Gastrocnemius medialis (tissue), 4 donors: ENCODE measurements around the gene APBA3. TPM values are rescaled to one million over a fixed set of nuclear protein-coding genes. Genes with fewer than 3 reads are reported as not detected.

Experiments
- ATAC-seq, 2 donors: fragments of 150-250 bp; one replicate each; pipeline ENCODE4 v1.9.1; 2016
- DNase-seq, 2 donors: peaks; one replicate each; pipeline ENCODE4 v3.0.0-alpha.2; 2019
- H3K27ac ChIP-seq, 4 donors: fragments of 200-600 bp; sonication (generic); 1 replicate in 1 of 4; 2 replicates in 3 of 4; pipeline ENCODE4 v1.5.1; 2016 to 2018; ENCODE audit warnings: mild to moderate bottlenecking in 2 of 4, moderate library complexity in 1 of 4
- H3K27me3 ChIP-seq, 3 donors: fragments of 200-600 bp; sonication (generic) in 2 of 3; 1 replicate in 1 of 3; 2 replicates in 2 of 3; pipeline versions ENCODE4 v1.5.1 to v1.6.0; 2016 to 2019; ENCODE audit warnings: mild to moderate bottlenecking in 1 of 3, moderate library complexity in 1 of 3
- H3K36me3 ChIP-seq, 2 donors: fragments of 200-600 bp; sonication (generic) in 1 of 2; one replicate each; pipeline ENCODE4 v1.5.1; 2017 to 2018
- H3K4me1 ChIP-seq, 2 donors: fragments of 200-600 bp; sonication (generic) in 1 of 2; one replicate each; pipeline ENCODE4 v1.5.1; 2016 to 2017; ENCODE audit warnings: mild to moderate bottlenecking in 2 of 2
- H3K4me3 ChIP-seq, 4 donors: fragments of 200-600 bp; sonication (generic) in 3 of 4; 1 replicate in 1 of 4; 2 replicates in 3 of 4; pipeline ENCODE4 v1.5.1; 2016 to 2019; ENCODE audit warnings: mild to moderate bottlenecking in 2 of 4
- H3K9me3 ChIP-seq, 3 donors: fragments of 200-600 bp; sonication (generic) in 2 of 3; 1 replicate in 1 of 3; 2 replicates in 2 of 3; pipeline ENCODE4 v1.5.1; 2016 to 2019
- POLR2A ChIP-seq, 2 donors: fragments of 450-650 bp; IDR thresholded peaks; one replicate each; pipeline ENCODE4 v1.6.1; 2017; ENCODE audit warnings: antibody characterized with exemption in 2 of 2, mild to moderate bottlenecking in 2 of 2, moderate library complexity in 2 of 2
- in situ Hi-C, 4 donors: fragments of 200-750 bp; cut with MboI; loops; one replicate each; pipeline versions ENCODE4 v1.15.0 to v1.8.0; 2017; ENCODE audit warnings: low sequenced_read_pairs in 4 of 4
- intact Hi-C: fragments of 100-400 bp; cut with DNase I; formaldehyde crosslinking; loops from one replicate; pipeline ENCODE4 v1.15.1; 2023; ENCODE audit warnings: low total_unique reads
- total RNA-seq, 4 donors: library from RNA; depleted of rRNA; stranded (reverse); fragments of >200 nt; gene quantifications; one replicate each; pipeline versions ENCODE4 v1.1.0 to v1.2.3, GENCODE V29; 2016
- TF ChIP-seq, protein P1 (sequence below), 5 experiments: fragments of 450-650 bp in 3 of 5; fragments of 200-600 bp in 2 of 5; sonication (generic) in 2 of 5; IDR thresholded peaks in 4 of 5; conservative IDR thresholded peaks in 1 of 5; 1 replicate in 4 of 5; 2 replicates in 1 of 5; pipeline ENCODE4 v1.5.1; 2016 to 2019; ENCODE audit warnings: antibody characterized with exemption in 5 of 5, mild to moderate bottlenecking in 3 of 5, moderate library complexity in 3 of 5

APBA3 gene
- total RNA-seq, 4 donors from 2014 or later = 14.0 to 29.6 (median 27.4) TPM

DNA sequence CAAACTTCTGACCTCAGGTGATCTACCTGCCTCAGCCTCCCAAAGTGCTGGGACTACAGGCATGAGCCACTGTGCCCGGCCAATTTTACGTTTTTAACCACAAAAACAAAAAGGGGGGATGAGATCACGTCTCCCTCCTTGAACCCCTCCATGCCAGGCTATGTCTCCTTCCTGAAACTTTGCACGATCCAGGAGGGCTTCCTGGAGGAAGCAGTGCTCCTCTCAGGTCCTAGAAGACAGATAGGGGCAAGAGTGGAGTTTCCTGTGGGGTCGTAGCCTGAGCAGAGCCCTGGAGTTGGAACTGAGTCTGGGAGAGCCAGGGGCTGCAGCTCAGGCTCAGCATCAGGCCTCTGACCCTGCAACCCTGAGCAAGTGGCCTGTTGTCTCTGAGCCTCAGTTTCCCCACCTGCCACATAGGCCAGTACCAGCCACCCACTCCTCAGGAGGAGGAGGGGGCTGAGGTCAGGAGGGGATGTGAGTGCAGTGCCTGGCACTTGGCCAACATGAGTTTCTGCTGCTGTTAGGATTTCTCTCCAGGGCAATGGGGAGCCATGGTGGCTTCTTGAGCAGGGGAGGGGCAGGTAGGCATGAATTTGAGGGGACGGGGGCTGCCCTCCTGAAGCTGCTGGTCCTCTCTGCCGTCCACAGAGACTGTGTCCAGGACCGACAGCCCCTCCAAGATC is 16.0 kb downstream of the APBA3 start:
- TF ChIP-seq POLR2A (IDR thresholded peaks at IDR 0.05) = no peak
- TF ChIP-seq, protein P1, sequence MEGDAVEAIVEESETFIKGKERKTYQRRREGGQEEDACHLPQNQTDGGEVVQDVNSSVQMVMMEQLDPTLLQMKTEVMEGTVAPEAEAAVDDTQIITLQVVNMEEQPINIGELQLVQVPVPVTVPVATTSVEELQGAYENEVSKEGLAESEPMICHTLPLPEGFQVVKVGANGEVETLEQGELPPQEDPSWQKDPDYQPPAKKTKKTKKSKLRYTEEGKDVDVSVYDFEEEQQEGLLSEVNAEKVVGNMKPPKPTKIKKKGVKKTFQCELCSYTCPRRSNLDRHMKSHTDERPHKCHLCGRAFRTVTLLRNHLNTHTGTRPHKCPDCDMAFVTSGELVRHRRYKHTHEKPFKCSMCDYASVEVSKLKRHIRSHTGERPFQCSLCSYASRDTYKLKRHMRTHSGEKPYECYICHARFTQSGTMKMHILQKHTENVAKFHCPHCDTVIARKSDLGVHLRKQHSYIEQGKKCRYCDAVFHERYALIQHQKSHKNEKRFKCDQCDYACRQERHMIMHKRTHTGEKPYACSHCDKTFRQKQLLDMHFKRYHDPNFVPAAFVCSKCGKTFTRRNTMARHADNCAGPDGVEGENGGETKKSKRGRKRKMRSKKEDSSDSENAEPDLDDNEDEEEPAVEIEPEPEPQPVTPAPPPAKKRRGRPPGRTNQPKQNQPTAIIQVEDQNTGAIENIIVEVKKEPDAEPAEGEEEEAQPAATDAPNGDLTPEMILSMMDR (IDR thresholded peaks at IDR 0.05 in 4 of 5, conservative IDR thresholded peaks at IDR 0.05 in 1 of 5) = no peak
- H3K4me3 ChIP-seq = no peak overlapping the region
- no peak for ATAC-seq
- H3K4me1 ChIP-seq = no peaks in the 10 kb centered on the region
- H3K9me3 ChIP-seq = no peaks in the 10 kb centered on the region
- intact Hi-C loops = no loop called here
- H3K27ac ChIP-seq = no peak overlapping the region
- in situ Hi-C loops = no loop called here
- H3K36me3 ChIP-seq = peaks cover 0 to 13% of the 10 kb centered on the region in 2 donors
- no peak for DNase-seq
- H3K27me3 ChIP-seq = peaks cover 0 to 6% (median 3%) of the 10 kb centered on the region in 3 donors

DNA sequence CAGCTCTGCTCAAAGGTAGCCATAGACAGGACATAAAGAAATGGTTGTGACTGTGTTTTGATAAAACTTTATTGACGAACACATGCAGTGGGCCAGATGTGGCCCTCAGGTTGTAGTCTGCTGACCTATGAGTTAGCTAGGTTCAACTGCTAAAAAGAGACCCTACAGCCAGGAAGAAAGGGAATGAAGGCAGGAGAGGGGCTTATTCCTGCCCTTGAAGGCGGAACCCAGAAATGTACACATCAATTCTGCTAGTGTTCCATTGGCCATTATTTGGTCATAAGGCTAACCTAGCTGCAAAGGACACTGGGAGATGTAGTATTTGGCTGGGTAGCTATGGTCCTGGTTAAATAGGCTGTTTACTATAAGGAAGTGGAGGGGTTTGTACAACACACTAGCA is 18.0 kb downstream of the APBA3 start:
- no peaks in the 10 kb centered on the region for H3K9me3 ChIP-seq
- TF ChIP-seq POLR2A (IDR thresholded peaks at IDR 0.05) = no peak
- DNase-seq (no peak), ATAC-seq (no peak)
- H3K4me1 ChIP-seq = no peaks in the 10 kb centered on the region
- H3K36me3 ChIP-seq = no peaks in the 10 kb centered on the region
- intact Hi-C loops = no loop called here
- no peak overlapping the region for H3K27ac ChIP-seq
- no peak overlapping the region for H3K4me3 ChIP-seq
- in situ Hi-C loops = no loop called here
- peaks cover 0 to 6% (median 6%) of the 10 kb centered on the region in 3 donors for H3K27me3 ChIP-seq

GRCh38 chr19:3740431-3740830 is 21.1 kb downstream of the APBA3 start:
- in situ Hi-C loops (no loop called here), intact Hi-C loops (no loop called here)
- DNase-seq (no peak), ATAC-seq (no peak)
- TF ChIP-seq POLR2A (IDR thresholded peaks at IDR 0.05) = no peak
- Histone ChIP-seq H3K4me3 (no peak overlapping the region), H3K36me3 (no peaks in the 10 kb centered on the region), H3K27ac (no peak overlapping the region), H3K4me1 (no peaks in the 10 kb centered on the region), H3K27me3 (peaks cover 0 to 6% (median 4%) of the 10 kb centered on the region in 3 donors), H3K9me3 (no peaks in the 10 kb centered on the region)

- intact Hi-C loops = no loop called here
- no peak overlapping the region for H3K27ac ChIP-seq
- H3K27me3 ChIP-seq = peaks cover 0 to 6% (median 4%) of the 10 kb centered on the region in 3 donors
- no peaks in the 10 kb centered on the region for H3K9me3 ChIP-seq
- H3K36me3 ChIP-seq = no peaks in the 10 kb centered on the region
- no peak for DNase-seq
- in situ Hi-C loops = no loop called here
- no peak for ATAC-seq
- TF ChIP-seq POLR2A (IDR thresholded peaks at IDR 0.05) = no peak
- TF ChIP-seq, protein P1 (IDR thresholded peaks at IDR 0.05 in 4 of 5, conservative IDR thresholded peaks at IDR 0.05 in 1 of 5) = no peak
- no peaks in the 10 kb centered on the region for H3K4me1 ChIP-seq
- H3K4me3 ChIP-seq = no peak overlapping the region
Measured at GRCh38 chr19:3738477-3739220, 22.8 kb downstream of the APBA3 start.

DNA sequence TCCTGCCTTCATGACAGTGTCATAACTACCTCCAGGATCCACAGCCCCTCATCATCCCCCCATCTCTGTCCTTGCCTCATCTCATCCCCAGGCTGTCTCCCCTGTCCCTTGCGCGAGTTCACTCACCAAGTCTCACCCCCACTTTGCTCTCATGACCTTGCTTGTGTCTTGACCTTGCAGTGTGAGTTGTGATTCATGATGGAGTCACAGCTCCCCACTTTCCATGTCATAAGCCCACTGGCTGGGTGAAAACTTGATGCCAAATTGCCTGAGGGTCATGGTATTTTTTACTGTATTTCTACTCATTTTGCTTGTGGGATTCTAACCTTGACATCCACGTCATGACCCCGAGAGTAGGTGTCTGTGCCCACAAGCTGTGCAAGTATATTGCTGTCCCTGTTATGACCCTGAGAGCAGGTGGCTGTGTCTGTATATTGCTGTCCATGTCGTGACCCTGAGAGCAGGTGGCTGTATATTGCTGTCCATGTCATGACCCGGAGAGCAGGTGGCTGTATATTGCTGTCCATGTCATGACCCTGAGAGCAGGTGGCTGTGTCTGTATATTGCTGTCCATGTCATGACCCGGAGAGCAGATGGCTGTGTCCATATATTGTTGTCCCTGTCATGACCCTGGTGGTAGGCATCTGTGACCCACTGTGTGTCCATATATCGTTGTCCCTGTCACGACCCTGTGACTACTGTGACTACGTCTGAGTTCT is 23.8 kb downstream of the APBA3 start:
- H3K4me3 ChIP-seq = no peak overlapping the region
- H3K36me3 ChIP-seq = no peaks in the 10 kb centered on the region
- intact Hi-C loops (no loop called here), in situ Hi-C loops (no loop called here)
- no peaks in the 10 kb centered on the region for H3K4me1 ChIP-seq
- peaks cover 0 to 6% (median 4%) of the 10 kb centered on the region in 3 donors for H3K27me3 ChIP-seq
- H3K27ac ChIP-seq = no peak overlapping the region
- no peak for ATAC-seq
- no peak for DNase-seq
- TF ChIP-seq, protein P1 (IDR thresholded peaks at IDR 0.05 in 4 of 5, conservative IDR thresholded peaks at IDR 0.05 in 1 of 5) = no peak
- no peak for TF ChIP-seq POLR2A (IDR thresholded peaks at IDR 0.05)
- no peaks in the 10 kb centered on the region for H3K9me3 ChIP-seq
